ENCODE results near the gene SHISA8. TPM values are rescaled to one million over a fixed set of nuclear protein-coding genes. Genes with fewer than 3 reads are reported as not detected.

The SHISA8 gene
- total RNA-seq, 6 donors from 2014 or later = 0.17 TPM; not detected in 5

- Histone ChIP-seq H3K36me3 (peaks cover 15 to 72% (median 58%) of the 10 kb centered on the region in 4 donors), H3K4me3 (no peak overlapping the region), H3K27me3 (peaks cover 0 to 14% (median 9%) of the 10 kb centered on the region in 4 donors), H3K4me1 (peaks cover 9 to 30% (median 16%) of the 10 kb centered on the region in 4 donors), H3K27ac (no peak overlapping the region), H3K9me3 (no peaks in the 10 kb centered on the region)
- TF ChIP-seq CTCF (IDR thresholded peaks at IDR 0.05) (no peak), POLR2A (IDR thresholded peaks at IDR 0.05) (no peak), POLR2AphosphoS5 (IDR thresholded peaks at IDR 0.05) (no peak), EP300 (IDR thresholded peaks at IDR 0.05) (no peak)
- DNase-seq (no peak), ATAC-seq (ENCODE audit: low FRiP score in 2 of 2) (no peak)
- 92 to 95% methylated on average over 19 to 23 of the region's 23 CpGs for WGBS, 2 donors
Measured at GRCh38 chr22:41905411-41906202, 9.3 kb downstream of the SHISA8 start.

- Histone ChIP-seq H3K27ac (no peak overlapping the region), H3K9me3 (no peaks in the 10 kb centered on the region), H3K4me1 (peaks cover under 1 to 21% (median 7%) of the 10 kb centered on the region in 4 donors), H3K4me3 (no peak overlapping the region), H3K27me3 (peaks cover 0 to 5% (median 2%) of the 10 kb centered on the region in 4 donors), H3K36me3 (peaks cover 20 to 81% (median 67%) of the 10 kb centered on the region in 4 donors)
- TF ChIP-seq CTCF (IDR thresholded peaks at IDR 0.05) = no peak
- no peak for TF ChIP-seq POLR2A (IDR thresholded peaks at IDR 0.05)
- TF ChIP-seq POLR2AphosphoS5 (IDR thresholded peaks at IDR 0.05) = no peak
- no peak for TF ChIP-seq EP300 (IDR thresholded peaks at IDR 0.05)
- WGBS, 2 donors = 95 to 97% methylated on average over 14 to 23 of the region's 24 CpGs
- DNase-seq = peak in 1 of 2 donors; percentile 83
- ATAC-seq (ENCODE audit: low FRiP score in 2 of 2) = no peak
Measured at GRCh38 chr22:41904450-41905410, 10.1 kb downstream of the SHISA8 start.

GRCh38 chr22:41902932-41903421, 11.9 kb downstream of the SHISA8 start:
- H3K9me3 ChIP-seq = no peaks in the 10 kb centered on the region
- H3K4me3 ChIP-seq = no peak overlapping the region
- H3K27me3 ChIP-seq = no peaks in the 10 kb centered on the region
- no peak for TF ChIP-seq POLR2AphosphoS5 (IDR thresholded peaks at IDR 0.05)
- TF ChIP-seq CTCF (IDR thresholded peaks at IDR 0.05) = no peak
- no peak for TF ChIP-seq EP300 (IDR thresholded peaks at IDR 0.05)
- no peak for TF ChIP-seq POLR2A (IDR thresholded peaks at IDR 0.05)
- peak in 1 of 2 donors; percentile 66 for DNase-seq
- H3K4me1 ChIP-seq = peaks cover 0 to 4% (median 0%) of the 10 kb centered on the region in 4 donors
- ATAC-seq (ENCODE audit: low FRiP score in 2 of 2) = no peak
- 86 to 100% methylated on average over 2 to 8 of the region's 15 CpGs for WGBS, 2 donors
- peaks cover 34 to 98% (median 85%) of the 10 kb centered on the region in 4 donors for H3K36me3 ChIP-seq
- H3K27ac ChIP-seq = no peak overlapping the region

- H3K9me3 ChIP-seq = no peaks in the 10 kb centered on the region
- no peaks in the 10 kb centered on the region for H3K27me3 ChIP-seq
- WGBS, 2 donors = 93 to 96% methylated on average over 7 of the region's 7 CpGs
- no peak overlapping the region for H3K27ac ChIP-seq
- H3K4me3 ChIP-seq = no peak overlapping the region
- no peak for TF ChIP-seq EP300 (IDR thresholded peaks at IDR 0.05)
- H3K36me3 ChIP-seq = peaks cover 42 to 100% (median 91%) of the 10 kb centered on the region in 4 donors
- DNase-seq (no peak), ATAC-seq (ENCODE audit: low FRiP score in 2 of 2) (no peak)
- no peaks in the 10 kb centered on the region for H3K4me1 ChIP-seq
Measured at GRCh38 chr22:41902016-41902415, 12.9 kb downstream of the SHISA8 start.

All from upper lobe of left lung (tissue), 6 donors.